H9 (cell line): ENCODE results near the gene CSNK1E. TPM values are rescaled to one million over a fixed set of nuclear protein-coding genes. Genes with fewer than 3 reads are reported as not detected.

Experiments
- DNase-seq: peaks from one replicate; pipeline ENCODE4 v3.0.0-alpha.2; 2017
- H2AFZ ChIP-seq: one replicate; pipeline ENCODE4 v1.6.1; 2013; ENCODE audit warnings: mild to moderate bottlenecking, low read length, control low read depth, moderate library complexity
- H2AK5ac ChIP-seq: 2 replicates; pipeline ENCODE4 v1.6.1; 2013; ENCODE audit warnings: low read length, control low read depth, mixed read lengths; ENCODE audit not compliant: insufficient read length
- H2BK120ac ChIP-seq: one replicate; pipeline ENCODE4 v1.6.1; 2013; ENCODE audit warnings: low read depth, mild to moderate bottlenecking, low read length, control low read depth, inconsistent platforms; ENCODE audit not compliant: poor library complexity, severe bottlenecking
- H2BK12ac ChIP-seq: 2 replicates; pipeline ENCODE4 v1.6.1; 2013; ENCODE audit warnings: low read length, control low read depth, mixed read lengths, low read depth; ENCODE audit not compliant: insufficient read length
- H2BK15ac ChIP-seq: 2 replicates; pipeline ENCODE4 v1.6.1; 2013; ENCODE audit warnings: low read depth, low read length, control low read depth
- H2BK20ac ChIP-seq: one replicate; pipeline ENCODE4 v1.6.1; 2013; ENCODE audit warnings: low read depth, mild to moderate bottlenecking, low read length, control low read depth, inconsistent platforms; ENCODE audit not compliant: poor library complexity, severe bottlenecking
- H2BK5ac ChIP-seq: 2 replicates; pipeline ENCODE4 v1.6.1; 2013; ENCODE audit warnings: low read length, control low read depth, mixed read lengths; ENCODE audit not compliant: insufficient read length
- H3K14ac ChIP-seq: 2 replicates; pipeline ENCODE4 v1.6.1; 2013; ENCODE audit warnings: low read length, control low read depth; ENCODE audit not compliant: insufficient read depth
- H3K18ac ChIP-seq: 2 replicates; pipeline ENCODE4 v1.6.1; 2013; ENCODE audit warnings: low read depth, mild to moderate bottlenecking, mixed read lengths, low read length, control low read depth; ENCODE audit not compliant: insufficient read length
- H3K23ac ChIP-seq: 2 replicates; pipeline ENCODE4 v1.6.1; 2013; ENCODE audit warnings: low read length, control low read depth, mixed read lengths, low read depth; ENCODE audit not compliant: insufficient read length
- H3K23me2 ChIP-seq: 2 replicates; pipeline ENCODE4 v1.6.1; 2013; ENCODE audit warnings: low read depth, mild to moderate bottlenecking, mixed read lengths, low read length, control low read depth; ENCODE audit not compliant: insufficient read length, poor library complexity, severe bottlenecking
- H3K27ac ChIP-seq: 2 replicates; pipeline ENCODE4 v1.5.1; 2013; ENCODE audit warnings: low read length, control low read depth, mixed read lengths, low read depth; ENCODE audit not compliant: insufficient read length
- H3K27me3 ChIP-seq: 2 replicates; pipeline ENCODE4 v1.6.1; 2013; ENCODE audit warnings: low read length, control low read depth, inconsistent platforms; ENCODE audit not compliant: insufficient read depth
- H3K4ac ChIP-seq: 2 replicates; pipeline ENCODE4 v1.6.1; 2013; ENCODE audit warnings: low read depth, mild to moderate bottlenecking, control low read depth, inconsistent platforms, low read length, moderate library complexity
- H3K4me1 ChIP-seq: 2 replicates; pipeline ENCODE4 v1.6.1; 2013; ENCODE audit warnings: low read length, control low read depth, inconsistent platforms; ENCODE audit not compliant: insufficient read depth
- H3K4me2 ChIP-seq: 2 replicates; pipeline ENCODE4 v1.6.1; 2013; ENCODE audit warnings: low read length, control low read depth, mixed read lengths; ENCODE audit not compliant: insufficient read length, insufficient read depth
- H3K56ac ChIP-seq: 2 replicates; pipeline ENCODE4 v1.6.1; 2013; ENCODE audit warnings: low read depth, mild to moderate bottlenecking, mixed read lengths, low read length, control low read depth; ENCODE audit not compliant: insufficient read length
- H3K79me1 ChIP-seq: 2 replicates; pipeline ENCODE4 v1.6.1; 2013; ENCODE audit warnings: low read depth, mild to moderate bottlenecking, moderate library complexity, low read length, control low read depth, inconsistent platforms; ENCODE audit not compliant: insufficient read depth, poor library complexity, severe bottlenecking
- H3K79me2 ChIP-seq: 2 replicates; pipeline ENCODE4 v1.6.1; 2013; ENCODE audit warnings: low read length, control low read depth, inconsistent platforms; ENCODE audit not compliant: insufficient read depth
- H3K9ac ChIP-seq: 2 replicates; pipeline ENCODE4 v1.6.1; 2013; ENCODE audit warnings: low read length, control low read depth, mixed read lengths; ENCODE audit not compliant: insufficient read length; ENCODE audit errors: extremely low read depth
- H3K9me3 ChIP-seq: one replicate; pipeline ENCODE4 v1.6.1; 2013; ENCODE audit warnings: low read depth, low read length, inconsistent platforms; ENCODE audit not compliant: control insufficient read depth
- H3T11ph ChIP-seq: one replicate; pipeline ENCODE4 v1.6.1; 2013; ENCODE audit warnings: mild to moderate bottlenecking, low read length, control low read depth, inconsistent platforms
- H4K20me1 ChIP-seq: one replicate; pipeline ENCODE4 v1.6.1; 2013; ENCODE audit not compliant: control insufficient read depth, insufficient read length, insufficient read depth
- H4K5ac ChIP-seq: 2 replicates; pipeline ENCODE4 v1.6.1; 2013; ENCODE audit warnings: low read depth, mild to moderate bottlenecking, mixed read lengths, low read length, control low read depth; ENCODE audit not compliant: insufficient read length
- H4K8ac ChIP-seq: replicated peaks from 2 replicates; pipeline ENCODE4 v1.6.1; 2013; ENCODE audit warnings: low read length, control low read depth, mixed read lengths, low read depth; ENCODE audit not compliant: insufficient read length
- H4K91ac ChIP-seq: 2 replicates; pipeline ENCODE4 v1.6.1; 2013; ENCODE audit warnings: low read depth, mild to moderate bottlenecking, moderate library complexity, mixed read lengths, low read length, control low read depth; ENCODE audit not compliant: insufficient read length
- H3K27ac Mint-ChIP-seq, 3 experiments: 2 replicates in 2 of 3; 3 replicates in 1 of 3; pipeline ENCODE4 v1.8.0; 2020 to 2021; ENCODE audit warnings: mixed read lengths in 3 of 3, mild to moderate bottlenecking in 1 of 3, moderate library complexity in 1 of 3
- H3K27me3 Mint-ChIP-seq: 2 replicates; pipeline ENCODE4 v1.8.0; 2021; ENCODE audit warnings: low read depth, mild to moderate bottlenecking, moderate library complexity, mixed read lengths
- H3K36me3 Mint-ChIP-seq, 3 experiments: 2 replicates in 2 of 3; 3 replicates in 1 of 3; pipeline ENCODE4 v1.8.0; 2020 to 2021; ENCODE audit warnings: low read depth in 3 of 3, mixed read lengths in 3 of 3; ENCODE audit not compliant: insufficient read depth in 1 of 3
- H3K4me1 Mint-ChIP-seq, 2 experiments: 2 replicates each; pipeline ENCODE4 v1.8.0; 2020; ENCODE audit warnings: mixed read lengths in 2 of 2
- H3K4me3 Mint-ChIP-seq, 2 experiments: 2 replicates in 1 of 2; 3 replicates in 1 of 2; pipeline ENCODE4 v1.8.0; 2020 to 2021; ENCODE audit warnings: mild to moderate bottlenecking in 2 of 2, mixed read lengths in 2 of 2, moderate library complexity in 1 of 2
- H3K9me3 Mint-ChIP-seq, 2 experiments: 2 replicates in 1 of 2; 3 replicates in 1 of 2; pipeline ENCODE4 v1.8.0; 2020; ENCODE audit warnings: mild to moderate bottlenecking in 2 of 2, mixed read lengths in 2 of 2, moderate library complexity in 1 of 2
- WGBS: extraction: QIAGEN DNeasy Blood & Tissue Kit; methylation state at CpG from one replicate; pipeline ENCODE4 v1.1.7; 2013; ENCODE audit warnings: missing lambda C conversion rate, low lambda C conversion rate, mixed read lengths; ENCODE audit not compliant: insufficient read length; ENCODE audit errors: extremely low coverage; 5-methylcytosine and 5-hydroxymethylcytosine counted together
- total RNA-seq: library from RNA; stranded (reverse); gene quantifications from 2 replicates; pipeline ENCODE4 v1.2.1, GENCODE V29; 2021
- TF ChIP-seq, protein P1 (sequence below): fragments of 200-600 bp; sonication (generic); conservative IDR thresholded peaks from 3 replicates; pipeline ENCODE4 v1.8.0; 2021; ENCODE audit warnings: antibody characterized with exemption, mild to moderate bottlenecking

The CSNK1E gene
- total RNA-seq, 1 experiment from 2014 or later: 236 TPM

GRCh38 chr22:38308791-38309498, 8.3 kb downstream of the CSNK1E start:
- H3K79me2 ChIP-seq: peaks cover 79% of the 10 kb centered on the region; the same call in 1 of the 2 replicates
- no peaks in the 10 kb centered on the region for H3K27me3 Mint-ChIP-seq
- peaks cover 66 to 82% of the 10 kb centered on the region in 2 experiments for H3K4me1 Mint-ChIP-seq

More at GRCh38 chr22:38308791-38309498, 8.3 kb downstream of the CSNK1E start:
- Histone ChIP-seq H2BK15ac (no peak overlapping the region), H3K4ac (no peak overlapping the region), H2AFZ (no peak overlapping the region), H4K5ac (no peak overlapping the region), H3K27ac (no peak overlapping the region), H2AK5ac (no peak overlapping the region), H4K20me1 (peaks cover 3% of the 10 kb centered on the region), H4K91ac (no peak overlapping the region), H3K4me1 (peaks cover 3% of the 10 kb centered on the region; the same call in 1 of the 2 replicates), H2BK20ac (no peak overlapping the region), H3K27me3 (no peaks in the 10 kb centered on the region), H4K8ac (no peak overlapping the region), H2BK5ac (no peak overlapping the region), H3K14ac (no peak overlapping the region; the same call in 1 of the 2 replicates), H3K79me1 (peaks cover 3% of the 10 kb centered on the region), H2BK120ac (no peak overlapping the region), H3K56ac (no peak overlapping the region), H3K9ac (no peak overlapping the region), H2BK12ac (no peak overlapping the region), H3T11ph (no peak overlapping the region), H3K9me3 (no peaks in the 10 kb centered on the region), H3K18ac (no peak overlapping the region), H3K23me2 (no peaks in the 10 kb centered on the region), H3K23ac (no peak overlapping the region), H3K4me2 (no peak overlapping the region)
- Mint-ChIP-seq H3K27ac (peak overlapping the region in 2 of 3 experiments; percentile 19 to 81; a peak in 4 of 7 replicates), H3K9me3 (no peaks in the 10 kb centered on the region; a peak in 1 of 5 replicates), H3K4me3 (no peak overlapping the region), H3K36me3 (peaks cover 34 to 79% (median 78%) of the 10 kb centered on the region in 3 experiments; a peak in 6 of 7 replicates)
- TF ChIP-seq, protein P1, sequence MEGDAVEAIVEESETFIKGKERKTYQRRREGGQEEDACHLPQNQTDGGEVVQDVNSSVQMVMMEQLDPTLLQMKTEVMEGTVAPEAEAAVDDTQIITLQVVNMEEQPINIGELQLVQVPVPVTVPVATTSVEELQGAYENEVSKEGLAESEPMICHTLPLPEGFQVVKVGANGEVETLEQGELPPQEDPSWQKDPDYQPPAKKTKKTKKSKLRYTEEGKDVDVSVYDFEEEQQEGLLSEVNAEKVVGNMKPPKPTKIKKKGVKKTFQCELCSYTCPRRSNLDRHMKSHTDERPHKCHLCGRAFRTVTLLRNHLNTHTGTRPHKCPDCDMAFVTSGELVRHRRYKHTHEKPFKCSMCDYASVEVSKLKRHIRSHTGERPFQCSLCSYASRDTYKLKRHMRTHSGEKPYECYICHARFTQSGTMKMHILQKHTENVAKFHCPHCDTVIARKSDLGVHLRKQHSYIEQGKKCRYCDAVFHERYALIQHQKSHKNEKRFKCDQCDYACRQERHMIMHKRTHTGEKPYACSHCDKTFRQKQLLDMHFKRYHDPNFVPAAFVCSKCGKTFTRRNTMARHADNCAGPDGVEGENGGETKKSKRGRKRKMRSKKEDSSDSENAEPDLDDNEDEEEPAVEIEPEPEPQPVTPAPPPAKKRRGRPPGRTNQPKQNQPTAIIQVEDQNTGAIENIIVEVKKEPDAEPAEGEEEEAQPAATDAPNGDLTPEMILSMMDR: no peak
- WGBS: no CpG with 5 or more reads among the region's 10 CpGs
- no peak for DNase-seq
